Neural crest cell (in vitro differentiated cells): Measurements from ENCODE around the gene PLEKHG3. TPM values are rescaled to one million over a fixed set of nuclear protein-coding genes. Genes with fewer than 3 reads are reported as not detected.

ENCODE experiments used
- DNase-seq: peaks from one replicate; pipeline ENCODE4 v3.0.0; 2021; ENCODE audit warnings: low read depth, mixed read lengths, low spot score
- H3K27ac Mint-ChIP-seq: one replicate; pipeline ENCODE4 v1.8.0; 2021; ENCODE audit warnings: mild to moderate bottlenecking, mixed read lengths; ENCODE audit not compliant: unreplicated experiment
- H3K27me3 Mint-ChIP-seq: 2 replicates; pipeline ENCODE4 v1.8.0; 2021; ENCODE audit warnings: low read depth, mild to moderate bottlenecking, mixed read lengths
- H3K36me3 Mint-ChIP-seq: 2 replicates; pipeline ENCODE4 v1.8.0; 2021; ENCODE audit warnings: low read depth, mild to moderate bottlenecking, mixed read lengths
- H3K4me1 Mint-ChIP-seq: 2 replicates; pipeline ENCODE4 v1.8.0; 2021; ENCODE audit warnings: mixed read lengths
- H3K4me3 Mint-ChIP-seq: one replicate; pipeline ENCODE4 v1.8.0; 2021; ENCODE audit warnings: mild to moderate bottlenecking, mixed read lengths
- H3K9me3 Mint-ChIP-seq: 2 replicates; pipeline ENCODE4 v1.8.0; 2021; ENCODE audit warnings: mixed read lengths
- total RNA-seq: library from RNA; stranded (reverse); gene quantifications from 2 replicates; pipeline ENCODE4 v1.2.1, GENCODE V29; 2021
- TF ChIP-seq, protein P1 (sequence below): fragments of 200-600 bp; sonication (generic); conservative IDR thresholded peaks from 2 replicates; pipeline ENCODE4 v1.5.0; 2021; ENCODE audit warnings: antibody characterized with exemption, mild to moderate bottlenecking

The PLEKHG3 gene
- total RNA-seq, 1 donor from 2014 or later = 43.4 TPM

DNA sequence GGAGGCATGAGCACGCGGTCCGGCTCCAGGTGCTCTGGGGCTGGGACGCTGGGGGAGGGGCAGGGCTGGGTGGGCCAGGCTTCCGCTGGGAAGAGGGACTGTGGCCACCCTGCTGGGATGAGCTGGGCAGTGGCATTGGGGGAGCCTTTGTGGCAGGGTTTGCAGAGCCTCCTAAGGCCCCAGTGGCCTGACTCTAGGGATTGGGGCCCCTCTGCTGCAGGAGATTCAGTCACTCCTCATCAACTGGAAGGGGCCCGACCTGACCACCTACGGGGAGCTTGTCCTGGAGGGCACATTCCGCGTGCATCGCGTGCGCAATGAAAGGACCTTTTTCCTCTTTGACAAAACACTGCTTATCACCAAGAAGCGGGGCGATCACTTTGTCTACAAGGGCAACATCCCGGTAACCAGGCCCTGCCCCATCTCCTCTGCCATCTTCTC, 26.9 kb downstream of the PLEKHG3 start:
- no peak overlapping the region for H3K27ac Mint-ChIP-seq
- no peak for DNase-seq
- peaks cover 18% of the 10 kb centered on the region for H3K4me1 Mint-ChIP-seq
- TF ChIP-seq, protein P1, sequence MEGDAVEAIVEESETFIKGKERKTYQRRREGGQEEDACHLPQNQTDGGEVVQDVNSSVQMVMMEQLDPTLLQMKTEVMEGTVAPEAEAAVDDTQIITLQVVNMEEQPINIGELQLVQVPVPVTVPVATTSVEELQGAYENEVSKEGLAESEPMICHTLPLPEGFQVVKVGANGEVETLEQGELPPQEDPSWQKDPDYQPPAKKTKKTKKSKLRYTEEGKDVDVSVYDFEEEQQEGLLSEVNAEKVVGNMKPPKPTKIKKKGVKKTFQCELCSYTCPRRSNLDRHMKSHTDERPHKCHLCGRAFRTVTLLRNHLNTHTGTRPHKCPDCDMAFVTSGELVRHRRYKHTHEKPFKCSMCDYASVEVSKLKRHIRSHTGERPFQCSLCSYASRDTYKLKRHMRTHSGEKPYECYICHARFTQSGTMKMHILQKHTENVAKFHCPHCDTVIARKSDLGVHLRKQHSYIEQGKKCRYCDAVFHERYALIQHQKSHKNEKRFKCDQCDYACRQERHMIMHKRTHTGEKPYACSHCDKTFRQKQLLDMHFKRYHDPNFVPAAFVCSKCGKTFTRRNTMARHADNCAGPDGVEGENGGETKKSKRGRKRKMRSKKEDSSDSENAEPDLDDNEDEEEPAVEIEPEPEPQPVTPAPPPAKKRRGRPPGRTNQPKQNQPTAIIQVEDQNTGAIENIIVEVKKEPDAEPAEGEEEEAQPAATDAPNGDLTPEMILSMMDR = no peak
- H3K9me3 Mint-ChIP-seq = no peaks in the 10 kb centered on the region
- H3K27me3 Mint-ChIP-seq = peaks cover 83% of the 10 kb centered on the region
- no peak overlapping the region for H3K4me3 Mint-ChIP-seq
- H3K36me3 Mint-ChIP-seq = peaks cover 12% of the 10 kb centered on the region

DNA sequence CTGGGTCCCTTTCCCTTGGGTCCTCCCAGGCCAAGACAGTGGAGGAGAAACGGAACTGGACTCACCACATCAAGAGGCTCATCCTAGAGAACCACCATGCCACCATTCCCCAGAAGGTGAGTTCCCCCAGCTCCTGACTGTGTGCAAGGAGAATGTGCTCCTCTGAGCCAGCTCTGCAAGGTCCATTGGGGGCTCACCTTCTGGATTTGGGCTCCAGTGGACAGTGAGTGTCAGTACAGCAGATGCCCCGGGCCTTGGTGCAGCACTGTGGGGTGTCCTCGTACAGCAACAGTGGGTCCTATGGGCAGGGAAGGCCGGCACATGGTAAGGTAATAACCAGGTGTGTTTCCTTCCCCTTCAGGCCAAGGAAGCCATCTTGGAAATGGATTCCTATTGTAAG, 27.8 kb downstream of the PLEKHG3 start:
- Mint-ChIP-seq H3K4me1 (peaks cover 17% of the 10 kb centered on the region), H3K27ac (no peak overlapping the region), H3K36me3 (peaks cover 12% of the 10 kb centered on the region), H3K9me3 (no peaks in the 10 kb centered on the region), H3K27me3 (peaks cover 76% of the 10 kb centered on the region), H3K4me3 (no peak overlapping the region)
- TF ChIP-seq, protein P1 = no peak
- no peak for DNase-seq

DNA sequence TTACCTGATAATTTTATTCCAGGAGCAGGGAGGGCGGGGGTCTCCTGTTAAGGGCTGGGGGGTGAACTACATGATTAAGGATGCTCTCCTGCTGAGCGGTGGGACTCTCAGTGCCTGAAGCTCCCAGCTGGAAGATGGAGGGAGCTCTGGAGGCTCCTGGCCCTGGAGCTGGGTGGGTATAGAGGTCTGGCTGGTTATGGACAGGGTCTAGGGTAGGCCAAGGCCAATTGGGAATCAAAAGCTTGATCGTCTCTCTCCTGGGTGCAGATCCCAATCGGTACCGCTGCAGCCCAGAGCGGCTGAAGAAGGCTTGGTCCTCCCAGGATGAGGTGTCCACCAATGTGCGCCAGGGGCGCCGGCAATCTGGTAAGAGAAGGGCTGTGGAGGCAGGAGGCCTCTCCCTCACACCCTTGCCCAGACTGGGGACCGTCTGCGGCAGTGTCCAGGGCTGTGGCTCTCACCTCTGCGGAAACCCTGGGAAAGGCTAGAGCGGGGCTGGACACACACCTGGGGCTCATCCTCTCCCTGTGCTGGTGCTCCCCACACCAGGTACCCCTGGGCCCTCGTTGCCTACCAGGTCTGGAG, 28.4 kb downstream of the PLEKHG3 start:
- no peaks in the 10 kb centered on the region for H3K9me3 Mint-ChIP-seq
- peaks cover 70% of the 10 kb centered on the region for H3K27me3 Mint-ChIP-seq
- H3K27ac Mint-ChIP-seq = no peak overlapping the region
- H3K4me3 Mint-ChIP-seq = no peak overlapping the region
- no peak for DNase-seq
- TF ChIP-seq, protein P1 = no peak
- peaks cover 17% of the 10 kb centered on the region for H3K4me1 Mint-ChIP-seq
- H3K36me3 Mint-ChIP-seq = peaks cover 12% of the 10 kb centered on the region

DNA sequence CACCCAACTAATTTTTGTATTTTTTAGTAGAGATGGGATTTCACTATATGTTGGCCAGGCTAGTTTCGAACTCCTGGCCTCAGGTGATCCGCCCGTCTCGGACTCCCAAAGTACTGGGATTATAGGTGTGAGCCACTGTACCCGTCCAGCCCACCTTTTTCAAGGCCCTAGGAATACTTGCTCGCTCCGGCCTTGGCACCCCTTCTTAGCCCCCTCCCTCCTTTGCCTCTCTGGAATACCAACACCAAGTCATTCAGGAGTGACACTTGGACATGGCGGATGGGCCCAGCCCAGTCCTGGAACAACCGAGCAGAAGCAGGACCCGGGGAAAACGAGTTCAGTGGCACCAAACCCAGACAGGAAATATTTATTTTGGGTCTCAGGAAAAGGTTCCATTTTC, 29.1 kb downstream of the PLEKHG3 start:
- H3K27ac Mint-ChIP-seq = no peak overlapping the region
- TF ChIP-seq, protein P1 = no peak
- peaks cover 17% of the 10 kb centered on the region for H3K4me1 Mint-ChIP-seq
- H3K36me3 Mint-ChIP-seq = peaks cover 12% of the 10 kb centered on the region
- H3K9me3 Mint-ChIP-seq = no peaks in the 10 kb centered on the region
- H3K27me3 Mint-ChIP-seq = peaks cover 63% of the 10 kb centered on the region
- no peak overlapping the region for H3K4me3 Mint-ChIP-seq
- no peak for DNase-seq

DNA sequence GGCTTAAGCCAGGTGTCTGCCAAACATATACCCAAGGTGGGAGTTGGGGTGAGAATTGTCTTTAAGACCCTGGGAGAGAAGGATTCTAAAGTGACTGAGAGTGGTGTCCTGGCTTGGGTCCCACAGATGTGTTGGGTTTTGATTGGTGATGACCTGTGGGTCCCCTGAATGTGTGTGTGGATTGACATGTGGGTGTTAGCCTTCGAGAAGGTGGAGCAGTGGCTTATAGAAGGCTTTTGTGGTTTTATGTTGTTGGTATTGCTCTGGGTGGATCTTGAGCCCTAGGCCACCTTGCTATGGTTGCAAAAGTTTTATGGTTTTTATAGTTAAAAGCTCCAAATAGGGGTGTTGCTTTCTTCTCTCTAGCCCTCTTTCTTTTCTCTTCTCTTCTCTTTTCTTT, 29.7 kb downstream of the PLEKHG3 start:
- no peak overlapping the region for H3K4me3 Mint-ChIP-seq
- no peak for DNase-seq
- H3K27ac Mint-ChIP-seq = no peak overlapping the region
- no peaks in the 10 kb centered on the region for H3K9me3 Mint-ChIP-seq
- TF ChIP-seq, protein P1 = no peak
- H3K36me3 Mint-ChIP-seq = peaks cover 12% of the 10 kb centered on the region
- H3K4me1 Mint-ChIP-seq = peaks cover 17% of the 10 kb centered on the region
- H3K27me3 Mint-ChIP-seq = peaks cover 57% of the 10 kb centered on the region
